T-helper 1 cell treated with Interleukin-12 subunit alpha and Interleukin-12 subunit beta and Interleukin-4 antibody, amounts not matched to agents 30 μg/mL and 1 μg/mL, for 36 hours (primary cell): ENCODE data around the gene COPS8.
A peak's percentile ranks its signal among the peaks of the same experiment; 100 is the strongest.

Experiments
- H3K27ac Mint-ChIP-seq: one replicate; pipeline ENCODE4 v1.8.0; 2021; ENCODE audit warnings: mild to moderate bottlenecking, mixed read lengths
- H3K27me3 Mint-ChIP-seq: one replicate; pipeline ENCODE4 v1.8.0; 2021; ENCODE audit warnings: low read depth, mixed read lengths
- H3K36me3 Mint-ChIP-seq: one replicate; pipeline ENCODE4 v1.8.0; 2021; ENCODE audit warnings: low read depth, mixed read lengths
- H3K4me1 Mint-ChIP-seq: one replicate; pipeline ENCODE4 v1.8.0; 2021; ENCODE audit warnings: low read depth, mixed read lengths
- H3K4me3 Mint-ChIP-seq: one replicate; pipeline ENCODE4 v1.8.0; 2021; ENCODE audit warnings: mild to moderate bottlenecking, moderate library complexity, mixed read lengths
- H3K9me3 Mint-ChIP-seq: one replicate; pipeline ENCODE4 v1.8.0; 2021; ENCODE audit warnings: mixed read lengths

The COPS8 gene

DNA sequence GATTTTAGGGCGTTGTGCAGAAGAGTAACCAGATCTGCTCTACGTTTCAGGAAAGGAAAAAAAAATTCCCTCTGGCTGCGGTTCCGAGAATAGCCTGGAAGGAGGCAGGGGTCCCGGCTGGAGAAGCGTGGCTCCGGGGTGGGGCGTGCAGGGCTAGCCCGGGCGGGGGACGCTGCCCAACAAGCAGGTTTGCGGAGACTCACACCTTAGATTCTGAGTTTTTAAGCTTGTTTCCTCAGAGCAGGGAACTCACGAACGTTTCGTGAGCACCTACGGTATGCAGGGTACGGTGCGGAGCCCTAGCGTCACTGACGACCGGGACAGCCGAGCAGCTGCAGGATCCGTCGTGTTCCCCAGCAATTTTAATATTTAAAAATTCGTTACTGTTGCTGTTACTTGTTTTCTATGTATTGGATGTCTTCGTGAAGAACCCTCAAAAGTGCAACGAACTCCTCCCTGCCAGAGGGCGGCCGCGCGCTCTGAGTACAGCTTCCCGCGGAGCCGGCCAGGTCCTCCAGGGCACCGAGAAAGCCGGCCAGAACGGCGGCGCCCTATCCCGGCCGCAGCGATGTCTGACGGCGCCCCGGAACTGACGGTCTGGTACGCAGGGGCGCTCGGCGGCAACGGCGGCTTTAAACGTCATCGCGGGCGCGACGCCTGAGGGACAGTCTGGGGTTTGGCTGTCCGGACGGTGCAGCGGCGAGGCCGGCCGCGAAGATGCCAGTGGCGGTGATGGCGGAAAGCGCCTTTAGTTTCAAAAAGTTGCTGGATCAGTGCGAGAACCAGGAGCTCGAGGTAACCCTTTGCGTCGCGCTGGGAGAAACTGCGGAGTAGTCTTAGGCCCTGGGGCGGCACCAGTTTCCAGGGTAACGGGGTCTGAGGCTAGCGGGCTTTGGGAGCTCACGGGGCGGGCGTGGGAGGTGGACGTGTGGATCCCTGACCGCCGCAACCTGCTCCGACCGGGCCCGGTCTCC lies at the start of gene COPS8:
Gene COPS8, plus strand, starts transcription at position 642 of the 974 bp plus-strand sequence. Its CDS starts 76 bp downstream, at position 718.
- Mint-ChIP-seq H3K36me3 (peaks cover 2% of the 10 kb centered on the region), H3K27me3 (no peaks in the 10 kb centered on the region), H3K9me3 (no peaks in the 10 kb centered on the region), H3K27ac (peak within 1 kb of the TSS; percentile 99), H3K4me3 (peak within 1 kb of the TSS; percentile 99), H3K4me1 (peaks cover 20% of the 10 kb centered on the region)

DNA sequence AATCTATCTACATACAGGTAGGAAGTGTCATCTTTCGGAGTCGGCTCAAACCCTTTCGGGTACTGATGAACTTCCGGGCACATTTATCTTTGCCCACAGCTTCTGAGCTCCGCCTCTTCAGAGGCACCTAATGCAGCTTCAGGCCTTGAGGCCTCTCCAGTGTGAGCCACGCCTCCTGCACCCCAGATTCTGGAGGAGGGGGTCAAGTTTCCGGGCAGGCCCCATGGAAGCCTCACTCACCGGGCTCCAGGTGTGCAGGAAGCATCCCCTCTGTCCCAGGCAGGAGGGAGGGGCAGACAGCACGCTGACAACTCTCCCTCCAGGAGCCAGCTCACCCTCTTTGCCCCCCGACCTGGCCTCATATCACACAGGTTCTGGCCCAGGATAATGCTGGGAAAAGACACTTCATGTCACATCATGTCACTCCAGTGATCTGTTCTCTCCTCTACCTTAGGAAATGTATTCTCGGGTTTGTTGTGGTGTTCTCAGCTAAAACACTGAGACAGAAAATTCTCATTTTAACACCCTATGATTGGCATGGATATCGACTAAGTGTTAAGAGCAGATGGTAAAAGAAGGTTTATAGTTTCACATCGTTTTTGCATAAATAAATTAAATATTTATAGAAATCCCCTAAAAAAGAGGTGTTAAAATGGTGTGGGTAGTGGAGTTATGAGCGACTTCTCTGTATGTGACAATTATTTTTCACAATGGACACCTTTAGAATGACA lies 46.2 kb upstream of the COPS8 start:
- Mint-ChIP-seq H3K36me3 (no peaks in the 10 kb centered on the region), H3K9me3 (no peaks in the 10 kb centered on the region), H3K27me3 (no peaks in the 10 kb centered on the region), H3K4me1 (no peaks in the 10 kb centered on the region), H3K27ac (no peak overlapping the region), H3K4me3 (no peak overlapping the region)

DNA sequence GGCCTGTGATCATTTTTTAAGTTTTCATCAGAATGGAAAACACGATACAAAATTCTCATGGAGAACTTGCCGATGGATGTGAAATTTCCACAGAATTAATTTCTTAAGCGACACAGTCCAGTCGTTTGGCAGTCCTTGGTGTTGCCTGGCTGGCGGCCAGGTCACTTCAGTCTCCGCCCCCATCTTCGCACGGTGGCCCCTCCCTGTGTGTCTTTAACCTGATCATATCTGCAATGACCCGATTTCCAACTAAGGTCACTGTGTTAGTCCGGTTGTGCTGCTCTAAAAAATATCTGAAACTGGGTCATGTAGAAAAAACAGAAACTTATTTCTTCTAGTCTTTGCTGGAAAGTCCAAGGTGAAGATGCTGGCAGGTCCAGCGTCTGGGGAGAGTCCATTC lies 44.5 kb upstream of the COPS8 start:
- no peaks in the 10 kb centered on the region for H3K4me1 Mint-ChIP-seq
- H3K27ac Mint-ChIP-seq, result no peak overlapping the region
- H3K9me3 Mint-ChIP-seq, result no peaks in the 10 kb centered on the region
- no peaks in the 10 kb centered on the region for H3K36me3 Mint-ChIP-seq
- no peaks in the 10 kb centered on the region for H3K27me3 Mint-ChIP-seq
- no peak overlapping the region for H3K4me3 Mint-ChIP-seq

DNA sequence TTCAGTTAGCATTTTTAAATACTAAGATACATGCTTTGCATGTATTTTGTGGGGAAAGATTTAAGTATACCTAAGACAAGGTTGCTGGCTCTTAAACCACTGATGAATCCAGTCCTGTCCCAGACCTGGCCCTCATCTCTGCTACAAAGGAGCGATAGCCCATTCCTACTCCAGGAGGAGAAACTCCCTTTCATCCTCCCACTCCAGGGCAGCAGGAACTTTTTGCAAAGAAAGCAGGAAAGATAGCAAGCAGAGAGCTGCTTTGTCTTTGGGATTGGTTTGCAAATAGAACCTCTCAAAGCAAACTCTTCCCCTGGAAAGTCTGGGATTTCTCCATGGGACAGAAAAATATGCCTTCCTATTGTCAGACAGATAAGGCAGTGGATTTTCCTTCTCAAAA lies 43.6 kb upstream of the COPS8 start:
- Mint-ChIP-seq H3K36me3 (no peaks in the 10 kb centered on the region), H3K27me3 (no peaks in the 10 kb centered on the region), H3K4me1 (no peaks in the 10 kb centered on the region), H3K27ac (no peak overlapping the region), H3K4me3 (no peak overlapping the region), H3K9me3 (peaks cover 1% of the 10 kb centered on the region)

DNA sequence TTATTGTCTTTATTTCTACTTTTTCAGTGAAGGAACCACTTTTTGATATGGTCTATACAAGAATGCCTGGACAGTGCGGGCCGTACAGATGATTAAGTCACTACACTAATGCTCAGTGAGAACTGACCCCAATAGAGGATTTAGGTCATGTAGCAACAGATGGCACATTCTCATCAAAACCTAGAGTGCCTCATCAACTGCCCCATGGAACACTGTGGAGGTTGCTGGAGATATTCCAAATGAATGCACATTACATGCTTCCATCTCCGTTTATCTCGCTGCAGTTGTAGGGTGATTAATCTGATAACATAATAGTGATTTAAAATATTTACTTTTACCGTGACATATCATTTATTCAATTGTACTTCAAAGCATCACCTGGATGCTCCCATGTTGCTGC lies 41.8 kb upstream of the COPS8 start:
- Mint-ChIP-seq H3K36me3 (no peaks in the 10 kb centered on the region), H3K4me1 (no peaks in the 10 kb centered on the region), H3K27ac (no peak overlapping the region), H3K27me3 (peaks cover 2% of the 10 kb centered on the region), H3K9me3 (peaks cover 15% of the 10 kb centered on the region), H3K4me3 (no peak overlapping the region)

DNA sequence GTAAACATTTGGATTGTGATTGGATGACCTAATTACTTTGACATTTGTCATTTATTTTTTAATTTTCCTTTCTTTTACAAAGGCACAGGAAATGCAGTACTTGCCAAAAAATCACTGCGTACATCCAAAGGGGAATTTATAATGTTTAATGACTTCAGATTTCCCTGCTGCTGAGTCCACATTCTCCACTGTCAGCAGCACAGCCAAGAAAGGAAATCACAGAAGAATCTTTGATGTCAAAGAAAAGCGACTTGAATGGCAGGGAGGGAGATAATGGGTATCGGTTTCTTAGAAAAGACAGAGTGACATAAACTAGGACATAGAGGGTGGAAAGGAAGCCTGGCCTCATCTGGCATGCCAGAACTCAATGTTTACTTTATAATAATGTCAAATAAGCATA lies 41.4 kb upstream of the COPS8 start:
- H3K9me3 Mint-ChIP-seq, result peaks cover 16% of the 10 kb centered on the region
- peaks cover 2% of the 10 kb centered on the region for H3K27me3 Mint-ChIP-seq
- no peaks in the 10 kb centered on the region for H3K36me3 Mint-ChIP-seq
- no peak overlapping the region for H3K27ac Mint-ChIP-seq
- H3K4me1 Mint-ChIP-seq, result no peaks in the 10 kb centered on the region
- no peak overlapping the region for H3K4me3 Mint-ChIP-seq

DNA sequence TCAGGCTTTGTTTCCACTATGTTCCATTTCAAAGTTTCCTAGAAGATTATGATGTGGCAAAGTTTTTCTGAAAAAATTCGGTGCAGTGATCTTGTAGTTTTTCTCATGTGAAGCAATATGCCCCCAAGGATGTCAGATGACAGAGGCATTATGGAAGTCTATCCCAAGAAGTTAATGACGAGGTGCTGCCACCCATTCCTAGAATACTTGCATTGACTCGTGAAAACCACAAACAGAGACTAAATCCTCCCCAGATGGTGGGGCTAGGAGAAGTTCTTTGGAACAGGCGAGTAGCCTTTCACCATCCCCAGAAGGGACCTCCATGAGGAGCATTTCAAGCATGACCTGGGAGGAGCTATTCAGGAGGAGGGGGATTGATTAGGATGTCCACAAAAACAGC lies 40.2 kb upstream of the COPS8 start:
- H3K4me1 Mint-ChIP-seq, result no peaks in the 10 kb centered on the region
- peaks cover 25% of the 10 kb centered on the region for H3K9me3 Mint-ChIP-seq
- no peak overlapping the region for H3K27ac Mint-ChIP-seq
- H3K36me3 Mint-ChIP-seq, result no peaks in the 10 kb centered on the region
- no peak overlapping the region for H3K4me3 Mint-ChIP-seq
- peaks cover 2% of the 10 kb centered on the region for H3K27me3 Mint-ChIP-seq

DNA sequence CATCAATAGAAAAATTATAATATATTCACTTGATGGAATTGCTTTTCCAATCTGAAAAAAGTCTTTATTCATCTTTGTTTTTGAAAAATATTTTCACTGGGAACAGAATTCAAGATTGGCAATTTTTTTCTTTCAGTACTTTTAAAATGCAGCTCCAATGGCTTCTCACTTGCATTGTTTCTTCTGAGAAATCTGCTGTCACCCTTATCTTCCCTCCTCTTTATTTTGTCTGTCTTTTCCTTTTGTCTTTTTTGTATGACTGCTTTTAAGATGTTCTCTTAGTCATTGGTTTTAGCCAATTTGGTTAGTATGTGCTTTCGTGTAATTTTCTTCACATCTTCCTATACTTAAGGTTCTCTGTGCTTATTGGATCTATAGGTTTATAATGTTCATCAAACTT lies 37.1 kb upstream of the COPS8 start:
- Mint-ChIP-seq H3K9me3 (peaks cover 25% of the 10 kb centered on the region), H3K36me3 (no peaks in the 10 kb centered on the region), H3K27me3 (peaks cover 14% of the 10 kb centered on the region), H3K4me3 (no peak overlapping the region), H3K4me1 (no peaks in the 10 kb centered on the region), H3K27ac (no peak overlapping the region)

DNA sequence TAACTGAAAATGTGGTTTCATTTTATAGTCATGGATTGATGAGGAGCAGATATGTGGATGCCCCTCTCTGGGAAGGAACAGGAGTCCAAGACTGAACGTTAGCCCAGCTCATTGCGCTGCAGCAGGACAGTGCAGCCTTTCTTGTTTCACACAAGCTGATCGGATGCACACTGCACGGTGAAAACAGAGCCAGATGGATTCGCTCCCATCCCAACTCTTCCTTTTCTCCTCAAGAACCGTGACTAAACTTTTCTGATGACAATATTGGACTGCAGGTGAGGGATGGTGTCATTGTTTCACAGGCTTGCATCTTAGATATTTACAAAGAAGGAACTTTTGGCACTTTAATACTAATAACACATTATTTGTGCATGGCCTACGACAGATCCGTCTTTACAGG lies 33.8 kb upstream of the COPS8 start:
- Mint-ChIP-seq H3K9me3 (peaks cover 25% of the 10 kb centered on the region), H3K27me3 (peaks cover 14% of the 10 kb centered on the region), H3K4me3 (no peak overlapping the region), H3K27ac (no peak overlapping the region), H3K4me1 (no peaks in the 10 kb centered on the region), H3K36me3 (no peaks in the 10 kb centered on the region)

DNA sequence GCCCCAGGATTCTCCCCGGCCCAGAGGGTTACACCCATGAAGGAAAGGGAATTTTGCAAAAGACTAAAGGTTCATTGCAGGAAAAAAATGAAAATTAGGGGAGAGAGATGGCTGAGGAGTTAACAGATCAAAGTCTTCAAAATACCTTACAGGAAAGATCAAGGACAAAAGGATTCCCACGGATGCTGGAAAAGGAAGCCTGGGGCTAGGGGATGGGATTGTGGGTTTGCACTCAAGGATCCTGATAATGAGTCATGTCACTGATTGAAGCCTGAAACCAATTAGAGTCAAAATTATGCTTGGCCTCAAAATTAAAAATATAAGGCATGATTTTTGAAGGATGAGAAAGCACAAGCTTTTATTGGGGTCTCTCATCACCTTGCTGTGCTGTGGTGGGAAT lies 32.6 kb upstream of the COPS8 start:
- H3K27me3 Mint-ChIP-seq, result peaks cover 14% of the 10 kb centered on the region
- H3K9me3 Mint-ChIP-seq, result peaks cover 16% of the 10 kb centered on the region
- H3K4me1 Mint-ChIP-seq, result peaks cover 3% of the 10 kb centered on the region
- no peak overlapping the region for H3K27ac Mint-ChIP-seq
- no peak overlapping the region for H3K4me3 Mint-ChIP-seq
- H3K36me3 Mint-ChIP-seq, result no peaks in the 10 kb centered on the region

DNA sequence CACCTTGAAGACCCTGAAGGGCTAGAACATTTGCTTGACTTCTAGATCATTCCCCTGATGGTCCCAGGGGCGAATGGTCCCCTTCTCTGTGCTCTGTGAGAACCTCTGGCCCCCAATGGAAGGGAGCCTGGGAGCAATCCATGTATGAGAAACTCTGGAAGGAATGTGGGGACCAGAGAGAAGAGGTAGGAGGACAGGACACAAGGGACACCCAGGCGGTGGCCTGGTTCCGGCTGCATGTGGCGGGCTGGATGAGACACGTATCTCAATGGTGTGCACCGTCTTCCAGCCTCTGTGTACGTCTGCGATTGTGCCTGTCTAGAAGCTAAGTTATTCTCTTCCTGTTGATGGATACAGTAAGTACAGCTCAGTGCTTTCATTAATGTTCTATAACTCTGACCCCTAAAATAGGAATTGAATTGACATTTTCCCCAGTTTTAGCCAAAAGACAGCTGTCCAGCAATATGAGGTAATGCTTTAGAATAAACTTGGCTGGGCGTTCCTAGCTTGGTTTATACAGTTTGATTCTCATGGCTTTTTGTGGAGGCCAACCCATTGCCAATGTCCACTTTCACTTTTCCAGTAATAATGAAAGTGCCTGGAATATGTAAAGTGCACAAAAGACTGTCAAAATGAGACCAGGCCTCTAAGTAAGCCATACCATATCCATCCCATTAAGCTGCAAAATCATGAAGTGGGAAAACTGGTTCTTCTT lies 30.1 kb upstream of the COPS8 start:
- H3K27ac Mint-ChIP-seq, result no peak overlapping the region
- H3K4me1 Mint-ChIP-seq, result peaks cover 8% of the 10 kb centered on the region
- peaks cover 11% of the 10 kb centered on the region for H3K27me3 Mint-ChIP-seq
- H3K4me3 Mint-ChIP-seq, result no peak overlapping the region
- no peaks in the 10 kb centered on the region for H3K36me3 Mint-ChIP-seq
- no peaks in the 10 kb centered on the region for H3K9me3 Mint-ChIP-seq

DNA sequence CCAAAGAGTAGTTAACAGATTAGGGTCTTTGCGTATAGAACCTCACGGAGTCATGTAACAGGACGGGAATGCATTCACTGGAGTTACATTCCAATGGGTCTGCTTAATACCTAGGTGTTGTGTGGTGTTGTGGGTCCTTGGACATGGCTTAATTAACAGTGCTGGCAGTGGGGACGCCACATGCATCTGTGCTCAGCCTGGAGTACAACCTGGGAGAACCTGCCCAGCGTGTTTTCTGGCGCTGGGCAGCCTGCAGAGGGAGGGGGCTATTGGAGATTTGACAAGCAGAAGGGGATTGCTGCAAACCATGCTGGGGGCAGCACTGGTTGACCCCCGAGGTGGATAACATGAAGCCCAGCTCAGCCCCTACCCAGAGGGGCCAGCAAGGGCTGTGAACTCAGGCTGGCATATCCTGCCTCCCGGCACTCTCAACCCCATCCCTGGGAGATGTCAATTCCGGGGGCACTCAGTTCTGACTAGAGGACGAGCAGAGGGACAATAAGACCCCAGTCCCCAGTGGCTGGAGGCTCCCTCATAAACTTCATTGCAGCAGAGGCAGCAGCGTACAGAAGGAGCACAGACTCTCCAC lies 29.3 kb upstream of the COPS8 start:
- Mint-ChIP-seq H3K27ac (no peak overlapping the region), H3K27me3 (peaks cover 11% of the 10 kb centered on the region), H3K4me3 (no peak overlapping the region), H3K9me3 (no peaks in the 10 kb centered on the region), H3K36me3 (no peaks in the 10 kb centered on the region), H3K4me1 (peaks cover 8% of the 10 kb centered on the region)

DNA sequence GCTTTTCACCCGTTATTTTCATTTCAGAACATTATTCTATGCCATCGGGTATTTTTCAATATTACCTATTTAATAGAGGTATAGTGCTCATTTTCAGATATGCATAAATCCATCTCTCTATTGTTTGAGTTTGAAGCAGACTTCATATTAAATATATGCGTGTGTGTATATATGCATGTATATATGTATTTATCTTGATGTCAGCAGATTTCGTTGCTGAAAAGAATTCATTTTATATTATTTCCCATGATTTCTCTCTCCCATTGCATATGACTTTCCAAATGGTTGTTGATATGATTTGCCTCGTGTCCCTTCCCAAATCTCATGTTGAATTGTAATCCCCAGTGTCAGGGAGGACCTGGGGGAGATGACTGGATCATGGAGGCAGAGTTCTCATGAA lies 28.6 kb upstream of the COPS8 start:
- Mint-ChIP-seq H3K9me3 (no peaks in the 10 kb centered on the region), H3K27ac (no peak overlapping the region), H3K4me3 (no peak overlapping the region), H3K4me1 (peaks cover 8% of the 10 kb centered on the region), H3K36me3 (no peaks in the 10 kb centered on the region), H3K27me3 (peaks cover 9% of the 10 kb centered on the region)

DNA sequence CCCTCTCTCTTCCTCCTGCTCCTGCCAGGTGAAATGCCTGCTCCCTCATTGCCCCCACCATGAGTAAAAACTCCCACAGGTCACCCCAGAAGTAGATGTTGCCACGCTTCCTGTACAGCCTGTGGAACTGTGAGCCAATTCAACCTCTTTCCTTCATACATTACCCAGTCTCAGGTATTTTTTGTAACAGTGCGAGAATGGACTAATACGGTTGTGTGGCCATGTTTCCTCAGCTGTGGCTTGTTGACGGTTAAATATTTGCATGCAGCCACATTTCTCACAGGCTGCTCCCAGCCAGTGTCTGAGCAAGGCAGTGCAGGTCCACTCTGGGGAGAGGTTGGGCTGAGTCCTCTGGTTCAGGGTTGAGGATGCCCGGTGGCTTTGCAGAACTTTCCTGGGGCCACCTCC lies 27.8 kb upstream of the COPS8 start:
- Mint-ChIP-seq H3K4me3 (no peak overlapping the region), H3K9me3 (no peaks in the 10 kb centered on the region), H3K36me3 (no peaks in the 10 kb centered on the region), H3K27me3 (peaks cover 1% of the 10 kb centered on the region), H3K27ac (no peak overlapping the region), H3K4me1 (peaks cover 8% of the 10 kb centered on the region)
